Panc1 (cell line): ENCODE results near the gene ASAP2. TPM values are rescaled to one million over a fixed set of nuclear protein-coding genes. Genes with fewer than 3 reads are reported as not detected.

ENCODE experiments used
- ATAC-seq: fragments of 200-7000 bp; cut with Tn5 transposase; 2 replicates; pipeline ENCODE4 v1.9.1; 2020; ENCODE audit warnings: mild to moderate bottlenecking, moderate library complexity
- BruUV-seq: library from RNA; stranded (reverse); fragments of 400-500 nt; replicated peaks from 2 replicates; lab custom pipeline; 2021; lab: Mats Ljungman, UMichigan
- CTCF ChIA-PET: fragments of 300-600 bp; sonication (Branson Sonifier 250); formaldehyde crosslinking; loops from one replicate; lab custom pipeline; 2022; ENCODE audit warnings: antibody characterized with exemption; lab: Charles Lee
- POLR2A ChIA-PET: fragments of 300-600 bp; sonication (Branson Sonifier 250); formaldehyde crosslinking; loops from one replicate; lab custom pipeline; 2022; ENCODE audit warnings: antibody characterized with exemption; lab: Charles Lee
- DNase-seq: peaks from one replicate; pipeline ENCODE4 v3.0.0-alpha.2; 2010; ENCODE audit warnings: low read depth, low spot score
- H3K27ac ChIP-seq: 2 replicates; pipeline ENCODE4 v1.5.1; 2011; ENCODE audit warnings: mild to moderate bottlenecking, low read length, inconsistent platforms
- H3K27me3 ChIP-seq: fragments of 200-500 bp; sonication (Bioruptor generic); 2 replicates; pipeline ENCODE4 v1.6.0; 2014; ENCODE audit warnings: low read length, inconsistent platforms; ENCODE audit not compliant: control insufficient read depth, insufficient read depth
- H3K36me3 ChIP-seq: fragments of 200-500 bp; sonication (Bioruptor generic); 2 replicates; pipeline ENCODE4 v1.5.1; 2014; ENCODE audit warnings: inconsistent platforms, mild to moderate bottlenecking, low read length, moderate library complexity; ENCODE audit not compliant: control insufficient read depth, insufficient read depth
- H3K4me1 ChIP-seq: 2 replicates; pipeline ENCODE4 v1.5.1; 2011; ENCODE audit warnings: inconsistent platforms, mild to moderate bottlenecking, low read length, moderate library complexity; ENCODE audit not compliant: control insufficient read depth, insufficient read depth
- H3K4me3 ChIP-seq, 2 experiments: 2 replicates each; pipeline ENCODE4 v1.5.1; 2011 to 2012; ENCODE audit warnings: low read depth in 2 of 2, low read length in 2 of 2, mild to moderate bottlenecking in 2 of 2, inconsistent platforms in 1 of 2, moderate library complexity in 1 of 2
- H3K9me3 ChIP-seq: fragments of 200-500 bp; sonication (Bioruptor generic); 2 replicates; pipeline ENCODE4 v1.5.1; 2014; ENCODE audit warnings: low read depth, mild to moderate bottlenecking, inconsistent platforms, low read length, moderate library complexity; ENCODE audit not compliant: control insufficient read depth, insufficient read depth
- CTCF ChIP-seq: fragments of 450-650 bp; IDR thresholded peaks from 2 replicates; pipeline ENCODE4 v1.5.1; 2017; ENCODE audit warnings: mild to moderate bottlenecking
- POLR2AphosphoS5 ChIP-seq: IDR thresholded peaks from 2 replicates; pipeline ENCODE4 v1.6.1; 2012; ENCODE audit warnings: mild to moderate bottlenecking, low read depth, low read length, moderate library complexity
- SIN3A ChIP-seq: IDR thresholded peaks from 2 replicates; pipeline ENCODE4 v1.6.1; 2012; ENCODE audit warnings: low read depth, mild to moderate bottlenecking, low read length, moderate library complexity, borderline replicate concordance; ENCODE audit not compliant: insufficient read depth
- TCF7L2 ChIP-seq: IDR thresholded peaks from 2 replicates; pipeline ENCODE4 v1.6.1; 2011; ENCODE audit warnings: mild to moderate bottlenecking, low read depth, low read length, inconsistent platforms
- in situ Hi-C: cut with HindIII; loops from 2 replicates; pipeline ENCODE4 v1.10.0; 2016; ENCODE audit warnings: low sequenced_read_pairs, low pct_unique_long_range_greater_than_20kb
- intact Hi-C: fragments of 100-400 bp; cut with micrococcal nuclease; formaldehyde crosslinking; loops from one replicate; pipeline ENCODE4 v1.10.0; 2022; ENCODE audit not compliant: unreplicated experiment
- total RNA-seq: library from RNA; stranded (reverse); gene quantifications from one replicate; pipeline ENCODE4 v1.2.1, GENCODE V29; 2021; ENCODE audit not compliant: unreplicated experiment
- TF ChIP-seq, protein P1 (sequence below), 2 experiments: IDR thresholded peaks; 2 replicates each; pipeline ENCODE4 v1.6.1; 2011 to 2012; ENCODE audit warnings: low read depth in 2 of 2, control low read depth in 1 of 2, low read length in 1 of 2, mild to moderate bottlenecking in 1 of 2, moderate library complexity in 1 of 2; ENCODE audit not compliant: insufficient read depth in 1 of 2

The ASAP2 gene
- total RNA-seq, 1 experiment from 2014 or later, result 107 TPM

DNA sequence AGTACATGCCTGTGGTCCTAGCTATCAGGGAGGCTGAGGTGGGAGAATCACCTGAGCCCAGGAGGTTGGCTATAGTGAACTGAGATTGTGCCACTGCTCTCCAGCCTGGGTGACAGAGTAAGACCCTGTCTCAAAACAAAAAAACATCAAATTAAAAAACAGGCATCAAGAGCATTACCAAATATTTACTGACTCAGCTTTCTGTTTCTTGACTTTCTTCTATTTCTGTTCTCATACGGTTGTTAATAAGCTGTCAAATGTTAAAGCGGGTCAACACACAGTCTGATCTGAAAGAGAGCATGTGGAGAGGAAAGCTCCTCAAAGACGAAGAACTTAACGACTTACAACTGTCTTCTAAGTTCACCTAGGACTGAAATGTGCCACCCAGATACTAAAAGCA is 157.8 kb downstream of the ASAP2 start:
- CTCF ChIA-PET, result no interaction called here
- no peak for ATAC-seq
- DNase-seq, result no peak
- H3K9me3 ChIP-seq, result no peaks in the 10 kb centered on the region
- POLR2A ChIA-PET, result interaction anchor here (0.6 kb wide), 1 partner anchor 111 kb away, joined by 3 read pairs; no protein-coding TSS in a partner anchor
- peaks cover 19% of the 10 kb centered on the region for H3K36me3 ChIP-seq
- BruUV-seq, result no TSS peak
- H3K4me1 ChIP-seq, result no peaks in the 10 kb centered on the region
- TF ChIP-seq SIN3A (no peak), TCF7L2 (no peak), CTCF (no peak)
- TF ChIP-seq, protein P1, sequence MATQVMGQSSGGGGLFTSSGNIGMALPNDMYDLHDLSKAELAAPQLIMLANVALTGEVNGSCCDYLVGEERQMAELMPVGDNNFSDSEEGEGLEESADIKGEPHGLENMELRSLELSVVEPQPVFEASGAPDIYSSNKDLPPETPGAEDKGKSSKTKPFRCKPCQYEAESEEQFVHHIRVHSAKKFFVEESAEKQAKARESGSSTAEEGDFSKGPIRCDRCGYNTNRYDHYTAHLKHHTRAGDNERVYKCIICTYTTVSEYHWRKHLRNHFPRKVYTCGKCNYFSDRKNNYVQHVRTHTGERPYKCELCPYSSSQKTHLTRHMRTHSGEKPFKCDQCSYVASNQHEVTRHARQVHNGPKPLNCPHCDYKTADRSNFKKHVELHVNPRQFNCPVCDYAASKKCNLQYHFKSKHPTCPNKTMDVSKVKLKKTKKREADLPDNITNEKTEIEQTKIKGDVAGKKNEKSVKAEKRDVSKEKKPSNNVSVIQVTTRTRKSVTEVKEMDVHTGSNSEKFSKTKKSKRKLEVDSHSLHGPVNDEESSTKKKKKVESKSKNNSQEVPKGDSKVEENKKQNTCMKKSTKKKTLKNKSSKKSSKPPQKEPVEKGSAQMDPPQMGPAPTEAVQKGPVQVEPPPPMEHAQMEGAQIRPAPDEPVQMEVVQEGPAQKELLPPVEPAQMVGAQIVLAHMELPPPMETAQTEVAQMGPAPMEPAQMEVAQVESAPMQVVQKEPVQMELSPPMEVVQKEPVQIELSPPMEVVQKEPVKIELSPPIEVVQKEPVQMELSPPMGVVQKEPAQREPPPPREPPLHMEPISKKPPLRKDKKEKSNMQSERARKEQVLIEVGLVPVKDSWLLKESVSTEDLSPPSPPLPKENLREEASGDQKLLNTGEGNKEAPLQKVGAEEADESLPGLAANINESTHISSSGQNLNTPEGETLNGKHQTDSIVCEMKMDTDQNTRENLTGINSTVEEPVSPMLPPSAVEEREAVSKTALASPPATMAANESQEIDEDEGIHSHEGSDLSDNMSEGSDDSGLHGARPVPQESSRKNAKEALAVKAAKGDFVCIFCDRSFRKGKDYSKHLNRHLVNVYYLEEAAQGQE (IDR thresholded peaks at IDR 0.05; ENCODE audit: insufficient read depth in 1 of 2, low read depth in 2 of 2, low read length in 1 of 2), result no peak
- H3K27me3 ChIP-seq, result no peaks in the 10 kb centered on the region
- H3K4me3 ChIP-seq, result no peak overlapping the region
- no peak overlapping the region for H3K27ac ChIP-seq
- in situ Hi-C loops, result no loop called here
- intact Hi-C loops, result no loop called here

DNA sequence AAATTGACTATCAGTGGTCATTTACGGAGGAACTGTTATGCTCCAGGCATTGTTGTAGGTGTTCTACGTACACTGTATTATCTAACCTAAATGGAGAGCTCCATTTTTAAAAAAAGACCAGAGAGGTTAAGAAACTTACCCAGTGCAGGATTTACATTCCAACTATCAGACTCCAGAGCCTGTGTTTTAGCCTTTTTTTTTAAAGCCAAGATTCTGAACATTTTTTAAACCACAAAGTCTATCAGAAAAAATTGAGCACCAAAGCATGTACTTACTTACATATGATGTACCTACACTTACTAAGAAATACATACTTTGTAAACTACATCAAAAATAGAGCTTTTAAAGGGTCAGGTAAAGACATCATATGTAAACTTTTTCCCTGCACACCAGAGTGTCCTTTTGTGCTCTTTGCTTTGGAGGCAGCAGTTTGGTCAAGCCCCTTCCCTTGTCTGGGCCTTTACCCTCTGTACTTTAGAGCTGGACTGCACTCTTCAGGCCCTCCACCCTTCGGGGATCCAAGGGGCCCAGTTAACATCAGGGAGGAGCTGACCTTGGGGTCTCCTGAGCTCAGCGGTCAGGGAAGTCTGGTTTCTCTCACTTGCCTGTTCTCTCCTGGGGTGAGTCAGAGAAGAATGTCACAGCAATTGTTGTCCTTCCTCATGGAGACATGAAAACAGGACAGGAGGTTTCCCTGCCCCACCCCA is 158.3 kb downstream of the ASAP2 start:
- DNase-seq (no peak), ATAC-seq (no peak)
- ChIA-PET CTCF (no interaction called here), POLR2A (interaction anchor here (0.5 to 0.6 kb wide), 2 partner anchors 38 to 110 kb away, joined by 3 to 5 read pairs; no protein-coding TSS in a partner anchor)
- Histone ChIP-seq H3K36me3 (peaks cover 14% of the 10 kb centered on the region), H3K4me3 (no peak overlapping the region), H3K9me3 (no peaks in the 10 kb centered on the region), H3K27me3 (no peaks in the 10 kb centered on the region), H3K27ac (no peak overlapping the region), H3K4me1 (no peaks in the 10 kb centered on the region)
- in situ Hi-C loops (no loop called here), intact Hi-C loops (no loop called here)
- TF ChIP-seq, protein P1 (IDR thresholded peaks at IDR 0.05; ENCODE audit: insufficient read depth in 1 of 2, low read depth in 2 of 2, low read length in 1 of 2), result no peak
- no peak for TF ChIP-seq TCF7L2
- no peak for TF ChIP-seq CTCF
- no peak for TF ChIP-seq POLR2AphosphoS5
- no peak for TF ChIP-seq SIN3A
- BruUV-seq, result no TSS peak
